CD14-positive monocyte (primary cell): ENCODE data around the gene RMI2. TPM values are rescaled to one million over a fixed set of nuclear protein-coding genes. Genes with fewer than 3 reads are reported as not detected.

Experiments used
- DNase-seq, 3 donors: peaks; one replicate each; pipeline ENCODE4 v3.0.0-alpha.2; 2011 to 2022
- H2AFZ ChIP-seq: 2 replicates; pipeline ENCODE4 v1.6.0; 2012; ENCODE audit warnings: mild to moderate bottlenecking, low read depth, low read length, inconsistent platforms; ENCODE audit not compliant: insufficient read depth, poor library complexity, severe bottlenecking
- H3K27ac ChIP-seq, 2 donors: 1 replicate in 1 of 2; 2 replicates in 1 of 2; pipeline ENCODE4 v1.5.1; 2012 to 2013; ENCODE audit warnings: low read length in 2 of 2, control low read depth in 1 of 2, inconsistent platforms in 1 of 2, low read depth in 1 of 2, mild to moderate bottlenecking in 1 of 2
- H3K27me3 ChIP-seq, 2 donors: one replicate each; pipeline versions ENCODE4 v1.6.0 to v1.6.1; 2011 to 2013; ENCODE audit warnings: low read length in 2 of 2; ENCODE audit not compliant: control insufficient read depth in 2 of 2, insufficient read depth in 2 of 2
- H3K36me3 ChIP-seq, 2 donors: replicated peaks in 1 of 2; 1 replicate in 1 of 2; 2 replicates in 1 of 2; pipeline versions ENCODE4 v1.5.1 to v1.6.1; 2012 to 2013; ENCODE audit warnings: low read length in 2 of 2, control low read depth in 1 of 2, inconsistent platforms in 1 of 2, mild to moderate bottlenecking in 1 of 2; ENCODE audit not compliant: insufficient read depth in 2 of 2, control insufficient read depth in 1 of 2
- H3K4me1 ChIP-seq, 2 donors: 1 replicate in 1 of 2; 2 replicates in 1 of 2; pipeline versions ENCODE4 v1.5.1 to v1.6.1; 2012 to 2013; ENCODE audit warnings: low read length in 2 of 2, control low read depth in 1 of 2, inconsistent platforms in 1 of 2, mild to moderate bottlenecking in 1 of 2, moderate library complexity in 1 of 2; ENCODE audit not compliant: insufficient read depth in 2 of 2, control insufficient read depth in 1 of 2
- H3K4me2 ChIP-seq: replicated peaks from 2 replicates; pipeline ENCODE3; 2012; ENCODE audit warnings: low read length, moderate library complexity, mild to moderate bottlenecking; ENCODE audit not compliant: poor library complexity, severe bottlenecking; ENCODE audit errors: extremely low read depth
- H3K4me3 ChIP-seq, 3 experiments: fragments of 200-600 bp in 1 of 3; sonication (generic) in 1 of 3; replicated peaks in 1 of 3; 1 replicate in 2 of 3; 2 replicates in 1 of 3; pipeline ENCODE4 v1.5.1; 2011 to 2013; ENCODE audit warnings: low read length in 3 of 3, mild to moderate bottlenecking in 3 of 3, control low read depth in 2 of 3, low read depth in 2 of 3, inconsistent platforms in 1 of 3, moderate library complexity in 1 of 3
- H3K79me2 ChIP-seq: 2 replicates; pipeline ENCODE4 v1.6.0; 2012; ENCODE audit warnings: mild to moderate bottlenecking, control low read depth, inconsistent platforms, low read length, moderate library complexity; ENCODE audit not compliant: insufficient read depth
- H3K9ac ChIP-seq: 2 replicates; pipeline ENCODE4 v1.6.0; 2017; ENCODE audit warnings: low read length, mild to moderate bottlenecking; ENCODE audit not compliant: insufficient read depth, poor library complexity, severe bottlenecking
- H3K9me3 ChIP-seq, 2 donors: replicated peaks in 1 of 2; 1 replicate in 1 of 2; 2 replicates in 1 of 2; pipeline versions ENCODE4 v1.5.1 to v1.6.1; 2012 to 2013; ENCODE audit warnings: low read length in 2 of 2, control low read depth in 1 of 2; ENCODE audit not compliant: control insufficient read depth in 1 of 2, insufficient read depth in 1 of 2
- H4K20me1 ChIP-seq: 2 replicates; pipeline ENCODE4 v1.6.0; 2012; ENCODE audit warnings: mild to moderate bottlenecking, low read length, control low read depth, moderate library complexity; ENCODE audit not compliant: insufficient read depth
- H3K27ac Mint-ChIP-seq, 7 donors: one replicate each; pipeline ENCODE4 v1.8.0; 2020; ENCODE audit warnings: mild to moderate bottlenecking in 7 of 7, mixed read lengths in 7 of 7, moderate library complexity in 6 of 7, inconsistent platforms in 2 of 7
- H3K27me3 Mint-ChIP-seq, 3 donors: one replicate each; pipeline ENCODE4 v1.8.0; 2021 to 2022; ENCODE audit warnings: low read depth in 3 of 3, mild to moderate bottlenecking in 3 of 3, mixed read lengths in 3 of 3, moderate library complexity in 3 of 3, inconsistent platforms in 1 of 3
- H3K36me3 Mint-ChIP-seq, 2 donors: one replicate each; pipeline ENCODE4 v1.8.0; 2020; ENCODE audit warnings: mixed read lengths in 2 of 2, inconsistent platforms in 1 of 2, mild to moderate bottlenecking in 1 of 2
- H3K4me1 Mint-ChIP-seq: one replicate; pipeline ENCODE4 v1.8.0; 2020; ENCODE audit warnings: mild to moderate bottlenecking, mixed read lengths
- H3K4me3 Mint-ChIP-seq, 2 donors: one replicate each; pipeline ENCODE4 v1.8.0; 2020; ENCODE audit warnings: mild to moderate bottlenecking in 2 of 2, mixed read lengths in 2 of 2, moderate library complexity in 1 of 2
- H3K9me3 Mint-ChIP-seq, 7 donors: one replicate each; pipeline ENCODE4 v1.8.0; 2020 to 2022; ENCODE audit warnings: mixed read lengths in 7 of 7, mild to moderate bottlenecking in 6 of 7, moderate library complexity in 6 of 7, inconsistent platforms in 2 of 7
- WGBS: methylation state at CpG from one replicate; pipeline ENCODE4 v1.1.5; 2013; ENCODE audit warnings: missing lambda C conversion rate; ENCODE audit not compliant: insufficient coverage; 5-methylcytosine and 5-hydroxymethylcytosine counted together
- intact Hi-C, 2 donors: fragments of 100-400 bp; cut with micrococcal nuclease; formaldehyde crosslinking; loops; one replicate each; pipeline versions ENCODE4 v1.15.0 to v1.15.1; 2023
- polyA minus RNA-seq: library from RNA; depleted of rRNA, polyadenylated mRNA; stranded (reverse); fragments of >200 nt; gene quantifications from 2 replicates; pipeline ENCODE4 v1.2.3, GENCODE V29; 2012
- polyA plus RNA-seq, 3 donors: library from polyadenylated mRNA; depleted of rRNA in 1 of 3; unstranded in 2 of 3; stranded (reverse) in 1 of 3; fragments of 300-500 nt in 2 of 3; fragments of >200 nt in 1 of 3; fragmentation: Illumina TruSeq in 2 of 3; gene quantifications; 1 replicate in 2 of 3; 2 replicates in 1 of 3; pipeline ENCODE4 v1.2.3, GENCODE V29; 2012 to 2021
- total RNA-seq, 12 experiments: library from RNA in 1 of 12; stranded (reverse) in 1 of 12; fragments of 120-200 nt in 1 of 12; gene quantifications; one replicate each; pipeline ENCODE4 v1.2.4 and lab custom pipeline; 2013 to 2026; ENCODE audit warnings: mixed read lengths in 6 of 12, inconsistent platforms in 1 of 12
- TF ChIP-seq, protein P1 (sequence below): fragments of 200-600 bp; IDR thresholded peaks from one replicate; pipeline ENCODE4 v1.8.0; 2022; ENCODE audit warnings: antibody characterized with exemption, mild to moderate bottlenecking

RMI2 gene
- 0.27 TPM for total RNA-seq (2013)
- polyA plus RNA-seq: under 1 TPM; 0.17 to 0.24 (median 0.23) TPM
- polyA minus RNA-seq: 0.24 and 0.28 TPM in 2 replicates
- 0 to 3.1 (median 0.17) reads per million in 11 experiments for total RNA-seq (lab: John Stamatoyannopoulos, UW)

GRCh38 chr16:11345040-11345862, at the start of gene RMI2:
RMI2 (plus strand) TSS chr16:11345459; CDS start chr16:11345472, 13 bp downstream.
- peak within 1 kb of the TSS in 2 of 7 donors; percentile 42 to 72 for H3K27ac Mint-ChIP-seq
- no peaks in the 10 kb centered on the region for H3K27me3 ChIP-seq
- no peaks in the 10 kb centered on the region for H4K20me1 ChIP-seq
- H3K27me3 Mint-ChIP-seq: peaks cover 1 to 2% (median 1%) of the 10 kb centered on the region in 3 donors
- peak within 1 kb of the TSS; percentile 33 to 67 (median 50) for H3K4me3 ChIP-seq
- under 1% methylated on average over 77 of the region's 82 CpGs for WGBS
- no peaks in the 10 kb centered on the region for H3K9me3 Mint-ChIP-seq
- H3K36me3 ChIP-seq: no peaks in the 10 kb centered on the region
- H3K9me3 ChIP-seq: no peaks in the 10 kb centered on the region
- DNase-seq: peak; percentile 92 to 95 (median 94)
- peaks cover 4 to 5% of the 10 kb centered on the region in 2 donors for H3K36me3 Mint-ChIP-seq
- peak within 1 kb of the TSS; percentile 91 for H3K4me2 ChIP-seq
- intact Hi-C loops: loop anchor here (5.0 kb wide), 2 partner anchors 33 to 88 kb away; partner anchors contain the start of gene SOCS1 (in 1 of the 2)
- TF ChIP-seq, protein P1, sequence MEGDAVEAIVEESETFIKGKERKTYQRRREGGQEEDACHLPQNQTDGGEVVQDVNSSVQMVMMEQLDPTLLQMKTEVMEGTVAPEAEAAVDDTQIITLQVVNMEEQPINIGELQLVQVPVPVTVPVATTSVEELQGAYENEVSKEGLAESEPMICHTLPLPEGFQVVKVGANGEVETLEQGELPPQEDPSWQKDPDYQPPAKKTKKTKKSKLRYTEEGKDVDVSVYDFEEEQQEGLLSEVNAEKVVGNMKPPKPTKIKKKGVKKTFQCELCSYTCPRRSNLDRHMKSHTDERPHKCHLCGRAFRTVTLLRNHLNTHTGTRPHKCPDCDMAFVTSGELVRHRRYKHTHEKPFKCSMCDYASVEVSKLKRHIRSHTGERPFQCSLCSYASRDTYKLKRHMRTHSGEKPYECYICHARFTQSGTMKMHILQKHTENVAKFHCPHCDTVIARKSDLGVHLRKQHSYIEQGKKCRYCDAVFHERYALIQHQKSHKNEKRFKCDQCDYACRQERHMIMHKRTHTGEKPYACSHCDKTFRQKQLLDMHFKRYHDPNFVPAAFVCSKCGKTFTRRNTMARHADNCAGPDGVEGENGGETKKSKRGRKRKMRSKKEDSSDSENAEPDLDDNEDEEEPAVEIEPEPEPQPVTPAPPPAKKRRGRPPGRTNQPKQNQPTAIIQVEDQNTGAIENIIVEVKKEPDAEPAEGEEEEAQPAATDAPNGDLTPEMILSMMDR: no peak
- peaks cover 38 to 51% of the 10 kb centered on the region in 2 donors for H3K4me1 ChIP-seq
- no peak within 1 kb of the TSS for H3K27ac ChIP-seq
- H3K4me1 Mint-ChIP-seq: peaks cover 41% of the 10 kb centered on the region
- peak within 1 kb of the TSS; percentile 83 for H2AFZ ChIP-seq
- H3K79me2 ChIP-seq: peaks cover 35% of the 10 kb centered on the region
- peak within 1 kb of the TSS; percentile 76 to 82 for H3K4me3 Mint-ChIP-seq
- H3K9ac ChIP-seq: no peak within 1 kb of the TSS

DNA sequence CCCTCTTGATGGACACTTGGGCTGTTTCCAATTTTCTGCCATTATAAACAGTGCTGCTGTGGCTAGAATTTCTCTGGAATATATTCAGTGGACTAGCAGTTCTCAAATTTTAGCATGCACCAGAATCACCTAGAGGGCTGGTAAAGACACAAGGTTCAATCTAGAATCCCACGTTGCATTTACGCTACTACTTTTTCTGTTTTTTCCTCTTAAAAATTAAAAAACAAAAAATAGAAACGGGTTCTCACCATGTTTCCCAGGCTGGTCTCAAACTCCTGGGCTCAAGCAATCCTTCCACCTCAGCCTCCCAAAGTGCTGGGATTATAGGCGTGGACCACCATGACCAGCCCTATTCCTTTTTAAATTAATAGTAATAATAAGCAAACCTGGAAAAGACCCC, 49.6 kb upstream of the RMI2 start:
- intact Hi-C loops: loop anchor here in 1 of 2 donors (5.0 kb wide), 1 partner anchor 37 kb away; no protein-coding TSS in a partner anchor
- Histone ChIP-seq H3K27ac (no peak overlapping the region), H3K27me3 (peaks cover 0 to 6% of the 10 kb centered on the region in 2 donors), H3K9ac (no peak overlapping the region), H3K79me2 (no peaks in the 10 kb centered on the region), H3K4me3 (no peak overlapping the region), H3K36me3 (no peaks in the 10 kb centered on the region), H3K4me1 (peaks cover 12 to 15% of the 10 kb centered on the region in 2 donors), H3K9me3 (no peaks in the 10 kb centered on the region), H3K4me2 (no peak overlapping the region), H4K20me1 (no peaks in the 10 kb centered on the region), H2AFZ (no peak overlapping the region)
- DNase-seq: no peak
- WGBS: 97% methylated on average over 3 of the region's 4 CpGs
- H3K27ac Mint-ChIP-seq: no peak overlapping the region
- peaks cover 0 to 1% of the 10 kb centered on the region in 2 donors for H3K36me3 Mint-ChIP-seq
- H3K27me3 Mint-ChIP-seq: peaks cover 36 to 46% (median 43%) of the 10 kb centered on the region in 3 donors
- TF ChIP-seq, protein P1: no peak
- peaks cover 20% of the 10 kb centered on the region for H3K4me1 Mint-ChIP-seq
- peaks cover 0 to 2% (median 0%) of the 10 kb centered on the region in 7 donors for H3K9me3 Mint-ChIP-seq
- no peak overlapping the region for H3K4me3 Mint-ChIP-seq
